H1 (cell line): Measurements from ENCODE around the gene WDFY1. TPM values are rescaled to one million over a fixed set of nuclear protein-coding genes. Genes with fewer than 3 reads are reported as not detected.

ENCODE experiments used
- SIN3A ChIP-seq, 2 experiments: IDR thresholded peaks in 1 of 2; conservative IDR thresholded peaks in 1 of 2; 2 replicates each; pipeline ENCODE4 v1.6.1; 2011 to 2012; ENCODE audit warnings: low read length in 2 of 2, improper control_type of control experiment in 1 of 2, low read depth in 1 of 2, mild to moderate bottlenecking in 1 of 2
- SIRT6 ChIP-seq: IDR thresholded peaks from one replicate; pipeline ENCODE4 v1.7.1; 2012; ENCODE audit warnings: low read length, inconsistent platforms
- TAF1 ChIP-seq: IDR thresholded peaks from 2 replicates; pipeline ENCODE4 v1.6.1; 2011; ENCODE audit warnings: mild to moderate bottlenecking, low read depth, low read length
- TBP ChIP-seq: IDR thresholded peaks from 2 replicates; pipeline ENCODE4 v1.6.1; 2011; ENCODE audit warnings: low read depth, low read length, improper control_type of control experiment
- polyA plus RNA-seq, 7 experiments: library from polyadenylated mRNA; depleted of rRNA in 3 of 7; stranded (reverse) in 5 of 7; unstranded in 2 of 7; fragments of >200 nt in 5 of 7; fragments of 200-250 nt in 2 of 7; gene quantifications; 1 replicate in 5 of 7; 2 replicates in 1 of 7; 4 replicates in 1 of 7; pipeline versions ENCODE4 v1.2.1 to v1.2.3, GENCODE V29; 2011 to 2013; ENCODE audit warnings: missing spikeins in 2 of 7, mixed read lengths in 2 of 7
- total RNA-seq: library from RNA; stranded (reverse); fragmentation: NEBNext Ultra II Directional; extraction: Animal tissue kit (Norgen Biotek cat#: 25700); gene quantifications from 2 replicates; pipeline ENCODE4 v1.2.1, GENCODE V29; 2021
- TF ChIP-seq, protein P1 (sequence below), 3 experiments: IDR thresholded peaks; 1 replicate in 2 of 3; 2 replicates in 1 of 3; pipeline versions ENCODE4 v1.5.1 to v1.6.1; 2011; ENCODE audit warnings: low read length in 3 of 3, mild to moderate bottlenecking in 3 of 3, inconsistent platforms in 2 of 3, low read depth in 1 of 3, moderate library complexity in 1 of 3; ENCODE audit not compliant: insufficient read depth in 1 of 3; ENCODE audit errors: control extremely low read depth in 1 of 3

The WDFY1 gene
- total and polyA plus RNA-seq, 2 of the 8 experiments (the other 6 are each of a cell fraction or from before 2014, with no cell fraction given) = 68.4 to 94.7 TPM

DNA sequence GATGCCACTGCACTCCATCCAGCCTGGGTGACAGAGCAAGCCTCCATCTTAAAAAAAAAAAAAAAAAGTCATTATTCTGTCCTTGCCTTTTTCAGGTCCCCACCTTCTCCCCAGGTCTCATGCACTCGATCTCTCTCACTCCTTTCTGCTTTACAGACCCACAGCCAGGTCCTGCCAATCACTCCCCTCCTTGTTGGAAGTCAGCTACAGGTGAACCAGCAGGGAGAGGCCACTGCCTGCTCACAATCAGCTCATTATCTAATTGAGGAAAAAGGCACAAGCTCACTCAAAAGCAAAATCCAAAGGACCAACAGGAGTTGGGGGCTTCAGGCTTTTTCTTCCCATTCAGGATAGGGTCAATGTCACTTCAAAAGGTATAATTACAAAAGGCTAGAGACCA lies 2.0 kb downstream of the WDFY1 start (continued):
- TF ChIP-seq SIN3A (conservative IDR thresholded peaks at IDR 0.05 in 1 of 2, IDR thresholded peaks at IDR 0.05 in 1 of 2; ENCODE audit: low read depth in 1 of 2, low read length in 2 of 2) (no peak), TAF1 (no peak), TBP (no peak), SIRT6 (no peak)
- TF ChIP-seq, protein P1, sequence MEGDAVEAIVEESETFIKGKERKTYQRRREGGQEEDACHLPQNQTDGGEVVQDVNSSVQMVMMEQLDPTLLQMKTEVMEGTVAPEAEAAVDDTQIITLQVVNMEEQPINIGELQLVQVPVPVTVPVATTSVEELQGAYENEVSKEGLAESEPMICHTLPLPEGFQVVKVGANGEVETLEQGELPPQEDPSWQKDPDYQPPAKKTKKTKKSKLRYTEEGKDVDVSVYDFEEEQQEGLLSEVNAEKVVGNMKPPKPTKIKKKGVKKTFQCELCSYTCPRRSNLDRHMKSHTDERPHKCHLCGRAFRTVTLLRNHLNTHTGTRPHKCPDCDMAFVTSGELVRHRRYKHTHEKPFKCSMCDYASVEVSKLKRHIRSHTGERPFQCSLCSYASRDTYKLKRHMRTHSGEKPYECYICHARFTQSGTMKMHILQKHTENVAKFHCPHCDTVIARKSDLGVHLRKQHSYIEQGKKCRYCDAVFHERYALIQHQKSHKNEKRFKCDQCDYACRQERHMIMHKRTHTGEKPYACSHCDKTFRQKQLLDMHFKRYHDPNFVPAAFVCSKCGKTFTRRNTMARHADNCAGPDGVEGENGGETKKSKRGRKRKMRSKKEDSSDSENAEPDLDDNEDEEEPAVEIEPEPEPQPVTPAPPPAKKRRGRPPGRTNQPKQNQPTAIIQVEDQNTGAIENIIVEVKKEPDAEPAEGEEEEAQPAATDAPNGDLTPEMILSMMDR (IDR thresholded peaks at IDR 0.05; ENCODE audit: control extremely low read depth in 1 of 3, insufficient read depth in 1 of 3, low read depth in 1 of 3, low read length in 3 of 3) = no peak
- TF ChIP-seq, all 59 proteins: peak for 0
